ENCODE data around the gene WWOX.

Gene WWOX

DNA sequence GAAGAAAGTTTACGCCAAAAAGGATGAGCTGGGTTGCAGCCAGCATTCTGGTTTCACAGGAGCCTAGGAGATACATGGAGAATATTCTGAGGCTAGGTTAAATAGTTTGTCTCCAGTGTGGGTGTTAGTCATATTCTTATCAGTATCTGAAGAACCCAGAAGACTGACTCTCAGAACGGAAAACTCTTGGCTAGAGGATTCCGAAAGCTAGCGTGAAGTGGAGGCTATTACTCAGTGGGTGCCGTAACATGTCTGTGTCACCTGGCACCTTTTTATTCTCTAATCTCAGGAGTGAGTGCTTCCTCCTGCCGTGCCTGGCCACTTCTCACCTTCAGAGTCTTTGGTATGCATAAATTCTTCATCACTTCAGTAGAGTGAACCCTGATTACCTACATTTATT is 199.5 kb downstream of the WWOX start:
- TF ChIP-seq JUND (IDR thresholded peaks at IDR 0.05; ENCODE audit: low read depth) = no peak
- in situ Hi-C loops (cut with HindIII; ENCODE audit: low pct_unique_long_range_greater_than_20kb, low sequenced_read_pairs) = no loop called here
- DNase-seq (ENCODE audit: low read depth in 1 of 2, low spot score in 1 of 2) = no peak

GRCh38 chr16:78300469-78300868 is 201.0 kb downstream of the WWOX start:
- TF ChIP-seq JUND (IDR thresholded peaks at IDR 0.05; ENCODE audit: low read depth) = no peak
- no peak for DNase-seq (ENCODE audit: low read depth in 1 of 2, low spot score in 1 of 2)
- in situ Hi-C loops (cut with HindIII; ENCODE audit: low pct_unique_long_range_greater_than_20kb, low sequenced_read_pairs) = no loop called here

DNA sequence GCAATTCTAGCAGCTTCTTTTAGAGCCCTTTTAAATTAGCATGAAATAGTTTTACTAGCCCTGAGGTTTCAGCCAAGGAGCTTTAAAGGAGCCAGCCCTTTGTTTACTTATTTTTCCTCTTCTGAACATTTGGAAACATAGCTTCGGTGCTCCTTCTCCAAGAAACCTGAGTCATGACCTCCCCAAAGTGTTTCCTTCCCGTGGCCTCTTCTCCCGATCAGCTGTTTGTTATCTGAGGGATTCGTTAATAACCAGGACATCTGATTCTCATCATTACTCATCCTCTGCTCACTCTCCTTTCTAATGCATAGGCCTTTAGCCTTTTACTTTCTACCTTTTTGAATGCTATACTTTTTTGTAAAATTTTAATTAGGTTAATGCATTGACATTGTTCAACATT is 204.5 kb downstream of the WWOX start:
- TF ChIP-seq JUND (IDR thresholded peaks at IDR 0.05; ENCODE audit: low read depth) = no peak
- in situ Hi-C loops (cut with HindIII; ENCODE audit: low pct_unique_long_range_greater_than_20kb, low sequenced_read_pairs) = no loop called here
- DNase-seq (ENCODE audit: low read depth in 1 of 2, low spot score in 1 of 2) = no peak

DNA sequence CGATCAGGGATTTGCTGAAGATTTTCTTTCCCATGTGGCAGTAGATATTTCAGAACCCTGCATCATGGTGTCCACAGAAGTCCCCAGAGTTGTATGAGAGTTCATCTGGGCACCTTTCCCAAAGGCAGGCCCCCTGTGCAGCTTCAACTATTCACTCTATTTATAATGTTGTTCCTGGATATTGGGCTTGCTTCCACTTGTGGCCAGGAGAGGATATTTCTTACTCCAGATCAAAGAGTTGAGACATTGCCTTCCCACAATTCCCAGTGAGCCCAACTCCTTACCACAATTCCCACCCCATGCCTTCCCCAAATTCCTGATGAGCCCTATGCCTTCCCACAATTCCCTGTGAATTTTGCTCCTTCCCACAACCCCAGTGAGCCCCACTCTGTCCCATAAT is 206.9 kb downstream of the WWOX start:
- no peak for DNase-seq (ENCODE audit: low read depth in 1 of 2, low spot score in 1 of 2)
- in situ Hi-C loops (cut with HindIII; ENCODE audit: low pct_unique_long_range_greater_than_20kb, low sequenced_read_pairs) = no loop called here
- TF ChIP-seq JUND (IDR thresholded peaks at IDR 0.05; ENCODE audit: low read depth) = no peak

GRCh38 chr16:78307824-78308528 is 208.5 kb downstream of the WWOX start:
- TF ChIP-seq JUND (IDR thresholded peaks at IDR 0.05; ENCODE audit: low read depth) = no peak
- in situ Hi-C loops (cut with HindIII; ENCODE audit: low pct_unique_long_range_greater_than_20kb, low sequenced_read_pairs) = no loop called here
- DNase-seq (ENCODE audit: low read depth in 1 of 2, low spot score in 1 of 2) = no peak

DNA sequence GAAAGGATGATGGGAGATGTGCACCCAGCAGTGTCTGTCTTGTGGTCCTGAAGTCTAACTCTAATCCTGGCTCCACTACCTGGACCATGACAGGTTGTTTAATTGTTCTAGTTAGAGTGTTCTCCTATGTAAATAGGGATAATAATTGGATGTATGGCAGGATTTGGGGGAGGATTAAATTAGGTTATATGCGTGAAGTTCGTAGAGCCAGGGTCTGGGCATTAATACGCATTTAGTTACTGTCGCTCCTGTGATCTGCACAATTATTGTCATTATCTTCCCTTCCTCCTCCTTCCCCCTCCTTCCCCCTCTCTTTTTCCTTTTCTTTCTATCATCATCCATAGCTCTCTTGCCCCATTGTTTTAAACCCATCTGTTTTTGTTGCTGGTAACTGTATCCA is 210.3 kb downstream of the WWOX start:
- TF ChIP-seq JUND (IDR thresholded peaks at IDR 0.05; ENCODE audit: low read depth) = no peak
- in situ Hi-C loops (cut with HindIII; ENCODE audit: low pct_unique_long_range_greater_than_20kb, low sequenced_read_pairs) = no loop called here
- no peak for DNase-seq (ENCODE audit: low read depth in 1 of 2, low spot score in 1 of 2)

- in situ Hi-C loops (cut with HindIII; ENCODE audit: low pct_unique_long_range_greater_than_20kb, low sequenced_read_pairs) = no loop called here
- no peak for TF ChIP-seq JUND (IDR thresholded peaks at IDR 0.05; ENCODE audit: low read depth)
- DNase-seq (ENCODE audit: low read depth in 1 of 2, low spot score in 1 of 2) = no peak
Measured at GRCh38 chr16:78310196-78310595, 210.7 kb downstream of the WWOX start.

DNA sequence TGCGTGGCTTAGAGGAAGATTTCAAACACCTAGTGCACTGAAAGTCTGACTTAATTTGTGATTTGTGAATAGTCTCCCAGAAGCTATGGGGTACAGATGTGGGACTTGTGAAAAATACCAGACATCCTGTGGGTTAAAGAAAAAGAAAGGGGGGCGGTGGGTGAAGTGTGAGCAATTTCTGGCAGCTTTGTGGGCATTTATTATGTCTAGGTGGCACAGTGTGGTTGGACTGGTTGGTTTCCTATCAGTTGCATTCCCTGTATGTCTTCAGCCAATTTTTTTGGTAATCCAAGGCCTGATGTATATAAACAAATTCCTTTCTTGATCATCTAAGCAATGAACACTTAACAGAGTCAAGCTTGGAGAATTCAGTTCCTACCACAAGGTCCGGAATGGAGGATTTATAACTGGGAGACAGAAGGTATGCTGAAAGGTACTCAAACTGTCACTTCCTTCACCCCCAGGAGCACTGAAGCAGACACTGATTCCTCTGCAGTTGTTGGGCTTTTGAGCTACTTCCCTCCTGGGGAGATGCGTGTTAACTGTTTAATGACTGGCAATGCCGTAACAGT is 211.6 kb downstream of the WWOX start:
- no peak for DNase-seq (ENCODE audit: low read depth in 1 of 2, low spot score in 1 of 2)
- no peak for TF ChIP-seq JUND (IDR thresholded peaks at IDR 0.05; ENCODE audit: low read depth)
- in situ Hi-C loops (cut with HindIII; ENCODE audit: low pct_unique_long_range_greater_than_20kb, low sequenced_read_pairs) = no loop called here

GRCh38 chr16:78311831-78312230 is 212.4 kb downstream of the WWOX start:
- no peak for DNase-seq (ENCODE audit: low read depth in 1 of 2, low spot score in 1 of 2)
- in situ Hi-C loops (cut with HindIII; ENCODE audit: low pct_unique_long_range_greater_than_20kb, low sequenced_read_pairs) = no loop called here

DNA sequence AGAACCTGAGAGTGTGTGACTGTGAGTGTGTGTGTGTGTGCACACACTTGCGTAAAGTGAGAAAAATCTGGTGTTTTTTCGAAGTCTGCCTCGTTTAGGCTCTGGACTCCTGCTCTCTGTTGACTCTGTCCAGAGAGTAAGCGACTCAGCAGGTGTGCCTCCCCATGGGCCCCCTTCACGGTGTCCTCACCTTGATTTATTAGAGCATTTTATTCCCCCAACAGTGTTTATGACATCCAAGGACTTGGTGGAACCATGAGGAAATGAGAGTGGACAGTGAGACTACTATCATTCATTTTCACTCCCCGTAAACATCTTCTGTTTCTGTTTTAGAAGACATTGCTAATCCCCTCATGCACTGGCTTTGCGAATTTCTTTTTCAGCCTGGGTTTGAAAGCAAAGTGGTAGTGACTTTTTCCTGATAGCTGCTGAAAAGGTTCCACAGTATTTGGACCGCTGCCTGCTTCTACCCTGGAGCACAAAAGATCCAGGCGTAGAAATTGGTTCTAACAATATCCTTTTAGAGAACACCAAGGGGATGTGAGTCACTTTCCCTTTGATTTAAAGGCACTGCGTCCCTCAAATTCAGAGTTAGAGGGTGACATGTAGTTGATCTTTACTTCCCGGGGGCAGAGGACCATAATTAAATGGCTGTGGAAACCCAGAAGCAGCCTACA is 218.2 kb downstream of the WWOX start:
- TF ChIP-seq JUND (IDR thresholded peaks at IDR 0.05; ENCODE audit: low read depth) = no peak
- in situ Hi-C loops (cut with HindIII; ENCODE audit: low pct_unique_long_range_greater_than_20kb, low sequenced_read_pairs) = no loop called here
- DNase-seq (ENCODE audit: low read depth in 1 of 2, low spot score in 1 of 2) = no peak

More at GRCh38 chr16:78311831-78312230, 212.4 kb downstream of the WWOX start:
- no peak for TF ChIP-seq JUND (IDR thresholded peaks at IDR 0.05; ENCODE audit: low read depth)

- DNase-seq (ENCODE audit: low read depth in 1 of 2, low spot score in 1 of 2) = no peak
- TF ChIP-seq JUND (IDR thresholded peaks at IDR 0.05; ENCODE audit: low read depth) = no peak
- in situ Hi-C loops (cut with HindIII; ENCODE audit: low pct_unique_long_range_greater_than_20kb, low sequenced_read_pairs) = no loop called here
Measured at GRCh38 chr16:78321620-78322360, 222.3 kb downstream of the WWOX start.

GRCh38 chr16:78323315-78323714 is 223.9 kb downstream of the WWOX start:
- no peak for DNase-seq (ENCODE audit: low read depth in 1 of 2, low spot score in 1 of 2)
- no peak for TF ChIP-seq JUND (IDR thresholded peaks at IDR 0.05; ENCODE audit: low read depth)
- in situ Hi-C loops (cut with HindIII; ENCODE audit: low pct_unique_long_range_greater_than_20kb, low sequenced_read_pairs) = no loop called here
